IMR-90 (cell line): ENCODE measurements around the gene EGFR.

Experiments used
- CHD1 ChIP-seq: IDR thresholded peaks from 2 replicates; pipeline ENCODE4 v1.6.1; 2012; ENCODE audit warnings: low read depth, low read length, improper control_type of control experiment
- ELK1 ChIP-seq: fragments of 150-350 bp; IDR thresholded peaks from 2 replicates; pipeline ENCODE4 v1.6.1; 2016; ENCODE audit warnings: low read depth, mild to moderate bottlenecking, low read length, moderate library complexity, borderline replicate concordance
- MAFK ChIP-seq: IDR thresholded peaks from 2 replicates; pipeline ENCODE4 v1.6.1; 2012; ENCODE audit warnings: low read depth, low read length, improper control_type of control experiment
- POLR2A ChIP-seq: IDR thresholded peaks from 2 replicates; pipeline ENCODE4 v1.6.1; 2012; ENCODE audit warnings: mild to moderate bottlenecking, low read depth, low read length
- RFX5 ChIP-seq: IDR thresholded peaks from 2 replicates; pipeline ENCODE4 v1.8.0; 2012; ENCODE audit warnings: low read depth, mild to moderate bottlenecking, low read length, moderate library complexity
- TF ChIP-seq, protein P1 (sequence below): conservative IDR thresholded peaks from 2 replicates; pipeline ENCODE4 v1.5.1; 2012; ENCODE audit warnings: mild to moderate bottlenecking, low read depth, low read length, improper control_type of control experiment
- TF ChIP-seq, protein P2 (sequence below): fragments of 150-350 bp; IDR thresholded peaks from 2 replicates; pipeline ENCODE4 v1.6.1; 2017; ENCODE audit warnings: mild to moderate bottlenecking, antibody characterized with exemption, low read length, low read depth

GRCh38 chr7:55082228-55082603 is 63.4 kb downstream of the EGFR start:
- TF ChIP-seq POLR2A: no peak
- no peak for TF ChIP-seq ELK1
- no peak for TF ChIP-seq CHD1
- TF ChIP-seq, protein P1, sequence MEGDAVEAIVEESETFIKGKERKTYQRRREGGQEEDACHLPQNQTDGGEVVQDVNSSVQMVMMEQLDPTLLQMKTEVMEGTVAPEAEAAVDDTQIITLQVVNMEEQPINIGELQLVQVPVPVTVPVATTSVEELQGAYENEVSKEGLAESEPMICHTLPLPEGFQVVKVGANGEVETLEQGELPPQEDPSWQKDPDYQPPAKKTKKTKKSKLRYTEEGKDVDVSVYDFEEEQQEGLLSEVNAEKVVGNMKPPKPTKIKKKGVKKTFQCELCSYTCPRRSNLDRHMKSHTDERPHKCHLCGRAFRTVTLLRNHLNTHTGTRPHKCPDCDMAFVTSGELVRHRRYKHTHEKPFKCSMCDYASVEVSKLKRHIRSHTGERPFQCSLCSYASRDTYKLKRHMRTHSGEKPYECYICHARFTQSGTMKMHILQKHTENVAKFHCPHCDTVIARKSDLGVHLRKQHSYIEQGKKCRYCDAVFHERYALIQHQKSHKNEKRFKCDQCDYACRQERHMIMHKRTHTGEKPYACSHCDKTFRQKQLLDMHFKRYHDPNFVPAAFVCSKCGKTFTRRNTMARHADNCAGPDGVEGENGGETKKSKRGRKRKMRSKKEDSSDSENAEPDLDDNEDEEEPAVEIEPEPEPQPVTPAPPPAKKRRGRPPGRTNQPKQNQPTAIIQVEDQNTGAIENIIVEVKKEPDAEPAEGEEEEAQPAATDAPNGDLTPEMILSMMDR: no peak
- TF ChIP-seq RFX5: no peak
- no peak for TF ChIP-seq MAFK
- TF ChIP-seq, protein P2, sequence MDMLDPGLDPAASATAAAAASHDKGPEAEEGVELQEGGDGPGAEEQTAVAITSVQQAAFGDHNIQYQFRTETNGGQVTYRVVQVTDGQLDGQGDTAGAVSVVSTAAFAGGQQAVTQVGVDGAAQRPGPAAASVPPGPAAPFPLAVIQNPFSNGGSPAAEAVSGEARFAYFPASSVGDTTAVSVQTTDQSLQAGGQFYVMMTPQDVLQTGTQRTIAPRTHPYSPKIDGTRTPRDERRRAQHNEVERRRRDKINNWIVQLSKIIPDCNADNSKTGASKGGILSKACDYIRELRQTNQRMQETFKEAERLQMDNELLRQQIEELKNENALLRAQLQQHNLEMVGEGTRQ: no peak
